Measurements from ENCODE around the gene RTN4RL2. TPM values are rescaled to one million over a fixed set of nuclear protein-coding genes. Genes with fewer than 3 reads are reported as not detected.

RTN4RL2 gene
- total and polyA plus RNA-seq, 8 donors = 0.55 to 2.7 (median 1.3) TPM

GRCh38 chr11:57482782-57483561 lies 22.6 kb downstream of the RTN4RL2 start:
- TF ChIP-seq CTCF (IDR thresholded peaks at IDR 0.05) = peak in 1 of 4 donors; percentile 15
- peak in 3 of 4 donors; percentile 11 to 59 (median 19) for ATAC-seq
- H3K27me3 ChIP-seq = no peaks in the 10 kb centered on the region
- FAIRE-seq = no peak
- peak overlapping the region in 1 of 4 donors; percentile 27 for H3K4me3 ChIP-seq
- whole genome bisulfite sequencing, 2 donors = 46 to 48% methylated on average over 41 to 52 of the region's 52 CpGs
- no peaks in the 10 kb centered on the region for H3K9me3 ChIP-seq
- intact Hi-C loops (cut with DNase I) = loop anchor here in 2 of 3 donors (5.0 to 10.0 kb wide), 2 partner anchors 39 to 138 kb away; no protein-coding TSS in a partner anchor
- no peak overlapping the region for H3K27ac ChIP-seq
- DNase-seq = peak in 2 of 6 donors; percentile 14 to 71
- H3K36me3 ChIP-seq = peaks cover 0 to 45% (median 19%) of the 10 kb centered on the region in 3 donors
- peaks cover 0 to 3% (median 0%) of the 10 kb centered on the region in 3 donors for H3K4me1 ChIP-seq

GRCh38 chr11:57483562-57483918 lies 23.2 kb downstream of the RTN4RL2 start:
- 64 to 76% methylated on average over 3 of the region's 3 CpGs for WGBS, 2 donors
- H3K36me3 ChIP-seq = peaks cover 0 to 51% (median 19%) of the 10 kb centered on the region in 3 donors
- FAIRE-seq (no peak), ATAC-seq (no peak), DNase-seq (peak in 1 of 6 donors; percentile 4)
- H3K4me3 ChIP-seq = no peak overlapping the region
- no peaks in the 10 kb centered on the region for H3K9me3 ChIP-seq
- TF ChIP-seq CTCF (IDR thresholded peaks at IDR 0.05) = no peak
- no peak overlapping the region for H3K27ac ChIP-seq
- no peaks in the 10 kb centered on the region for H3K27me3 ChIP-seq
- peaks cover 0 to 3% (median 0%) of the 10 kb centered on the region in 3 donors for H3K4me1 ChIP-seq
- intact Hi-C loops (cut with DNase I) = loop anchor here in 2 of 3 donors (5.0 to 10.0 kb wide), 2 partner anchors 39 to 139 kb away; no protein-coding TSS in a partner anchor

DNA sequence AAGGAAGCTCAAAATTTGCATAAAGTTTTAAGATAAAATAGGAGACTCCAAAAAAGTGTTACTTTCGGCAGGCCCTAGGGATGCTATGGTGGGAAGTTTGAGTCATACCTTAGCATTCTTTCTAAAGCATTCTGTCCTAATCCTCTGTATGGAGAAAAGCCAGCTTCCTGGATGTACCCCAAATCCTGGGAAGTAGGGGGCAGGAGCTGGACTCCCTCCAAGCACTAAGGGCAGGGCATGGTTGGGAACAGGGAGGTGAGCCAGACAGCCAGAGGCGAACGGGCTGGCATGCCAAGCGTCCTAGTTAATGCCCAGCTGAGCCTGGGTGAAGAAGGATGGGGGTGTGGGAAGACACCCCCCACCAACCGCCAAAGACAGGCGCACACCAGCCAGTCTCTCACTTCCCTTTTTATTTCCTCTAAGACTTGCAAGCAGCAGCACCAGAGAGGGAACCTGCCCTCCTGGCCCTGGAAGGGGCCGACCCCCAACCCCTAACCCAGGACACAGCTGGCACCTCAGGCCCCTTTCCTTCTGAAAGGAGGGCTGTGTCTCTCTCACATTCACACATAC lies 23.9 kb downstream of the RTN4RL2 start:
- peaks cover 0 to 58% (median 19%) of the 10 kb centered on the region in 3 donors for H3K36me3 ChIP-seq
- no peak for ATAC-seq

GRCh38 chr11:57485217-57485990 lies 25.1 kb downstream of the RTN4RL2 start:
- FAIRE-seq (no peak), DNase-seq (peak in 1 of 6 donors; percentile 15), ATAC-seq (no peak)
- no peak overlapping the region for H3K27ac ChIP-seq
- peaks cover 0 to 67% (median 19%) of the 10 kb centered on the region in 3 donors for H3K36me3 ChIP-seq
- H3K9me3 ChIP-seq = no peaks in the 10 kb centered on the region
- H3K4me3 ChIP-seq = no peak overlapping the region
- H3K27me3 ChIP-seq = no peaks in the 10 kb centered on the region
- 88 to 90% methylated on average over 10 of the region's 10 CpGs for WGBS, 2 donors
- TF ChIP-seq CTCF (IDR thresholded peaks at IDR 0.05) = no peak
- intact Hi-C loops (cut with DNase I) = loop anchor here in 1 of 3 donors (10.0 kb wide), 1 partner anchor 141 kb away; no protein-coding TSS in a partner anchor
- peaks cover 0 to 3% (median 0%) of the 10 kb centered on the region in 3 donors for H3K4me1 ChIP-seq

More for the DNA sequence above, 23.9 kb downstream of the RTN4RL2 start:
- no peak for FAIRE-seq
- intact Hi-C loops (cut with DNase I) = loop anchor here in 2 of 3 donors (5.0 to 10.0 kb wide), 2 partner anchors 38 to 139 kb away; no protein-coding TSS in a partner anchor
- no peak for TF ChIP-seq CTCF (IDR thresholded peaks at IDR 0.05)
- no peaks in the 10 kb centered on the region for H3K9me3 ChIP-seq
- WGBS, 2 donors = 74 to 86% methylated on average over 7 of the region's 7 CpGs
- H3K27me3 ChIP-seq = no peaks in the 10 kb centered on the region
- DNase-seq = peak in 1 of 6 donors; percentile 36
- H3K4me1 ChIP-seq = peaks cover 0 to 3% (median 0%) of the 10 kb centered on the region in 3 donors
- no peak overlapping the region for H3K4me3 ChIP-seq
- no peak overlapping the region for H3K27ac ChIP-seq

Data from pancreas (tissue), 10 donors.